H1 (cell line): ENCODE measurements around the gene TMEM272. TPM values are rescaled to one million over a fixed set of nuclear protein-coding genes. Genes with fewer than 3 reads are reported as not detected.

ENCODE experiments used
- CTCF ChIA-PET: fragments of 300-600 bp; sonication (Branson Sonifier 250); formaldehyde crosslinking; loops from one replicate; lab custom pipeline; 2021; ENCODE audit not compliant: partially characterized antibody; lab: Charles Lee
- POLR2A ChIA-PET: fragments of 300-600 bp; sonication (Branson Sonifier 250); formaldehyde crosslinking; loops from one replicate; lab custom pipeline; 2021; ENCODE audit warnings: inconsistent platforms; ENCODE audit not compliant: partially characterized antibody; lab: Charles Lee
- DNase-seq, 2 experiments: peaks; one replicate each; pipeline versions ENCODE4 v3.0.0 to v3.0.0-alpha.2; 2010 to 2022; ENCODE audit warnings: low spot score in 2 of 2, low read depth in 1 of 2, mixed read lengths in 1 of 2
- FAIRE-seq: peaks from 2 replicates; lab custom pipeline; 2011; peaks lifted over from hg19 to GRCh38; lab: Jason Lieb, UNC
- H2AFZ ChIP-seq: 2 replicates; pipeline ENCODE4 v1.8.1; 2012; ENCODE audit warnings: low read length, inconsistent platforms
- H2AK5ac ChIP-seq: 2 replicates; pipeline ENCODE4 v1.6.1; 2013; ENCODE audit warnings: low read depth, low read length
- H2BK120ac ChIP-seq: replicated peaks from 2 replicates; pipeline ENCODE3; 2013; ENCODE audit warnings: low read depth, low read length, inconsistent platforms
- H2BK12ac ChIP-seq: 2 replicates; pipeline ENCODE4 v1.6.1; 2013; ENCODE audit warnings: low read depth, low read length
- H2BK15ac ChIP-seq: 2 replicates; pipeline ENCODE4 v1.6.1; 2013; ENCODE audit warnings: low read length
- H2BK20ac ChIP-seq: 2 replicates; pipeline ENCODE4 v1.6.1; 2013; ENCODE audit warnings: low read length
- H2BK5ac ChIP-seq: 2 replicates; pipeline ENCODE4 v1.6.1; 2013; ENCODE audit warnings: low read depth, low read length
- H3K14ac ChIP-seq: 2 replicates; pipeline ENCODE4 v1.6.1; 2013; ENCODE audit warnings: inconsistent platforms; ENCODE audit not compliant: insufficient read length
- H3K18ac ChIP-seq: 2 replicates; pipeline ENCODE4 v1.6.1; 2013; ENCODE audit warnings: low read length; ENCODE audit errors: extremely low read depth
- H3K23ac ChIP-seq: 2 replicates; pipeline ENCODE4 v1.6.1; 2013; ENCODE audit warnings: inconsistent platforms; ENCODE audit not compliant: insufficient read length
- H3K23me2 ChIP-seq: 2 replicates; pipeline ENCODE4 v1.6.1; 2013; ENCODE audit warnings: low read depth, low read length
- H3K27ac ChIP-seq: 2 replicates; pipeline ENCODE4 v1.6.1; 2011; ENCODE audit warnings: low read depth, low read length, inconsistent platforms
- H3K27me3 ChIP-seq, 4 experiments: replicated peaks in 1 of 4; 1 replicate in 1 of 4; 2 replicates in 3 of 4; pipeline versions ENCODE4 v1.6.1 to v1.8.1; 2011 to 2013; ENCODE audit warnings: low read length in 3 of 4, mild to moderate bottlenecking in 3 of 4, inconsistent platforms in 2 of 4, mixed read lengths in 2 of 4, moderate library complexity in 1 of 4; ENCODE audit not compliant: control insufficient read depth in 3 of 4, insufficient read depth in 3 of 4; ENCODE audit errors: extremely low read depth in 1 of 4
- H3K36me3 ChIP-seq, 4 experiments: 2 replicates each; pipeline versions ENCODE4 v1.6.1 to v1.8.1; 2011 to 2013; ENCODE audit warnings: mild to moderate bottlenecking in 4 of 4, low read length in 3 of 4, moderate library complexity in 2 of 4, control low read depth in 1 of 4, inconsistent platforms in 1 of 4; ENCODE audit not compliant: insufficient read depth in 4 of 4, control insufficient read depth in 2 of 4
- H3K4ac ChIP-seq: replicated peaks from 2 replicates; pipeline ENCODE3; 2013; ENCODE audit warnings: low read length, low read depth, mixed read lengths, inconsistent platforms; ENCODE audit not compliant: insufficient read length
- H3K4me1 ChIP-seq, 4 experiments: replicated peaks in 1 of 4; 1 replicate in 1 of 4; 2 replicates in 3 of 4; pipeline versions ENCODE4 v1.6.1 to v1.8.1; 2011 to 2013; ENCODE audit warnings: low read length in 3 of 4, inconsistent platforms in 2 of 4, mixed read lengths in 1 of 4; ENCODE audit not compliant: insufficient read depth in 4 of 4, control insufficient read depth in 3 of 4
- H3K4me2 ChIP-seq, 2 experiments: 2 replicates each; pipeline versions ENCODE4 v1.6.1 to v1.8.1; 2011 to 2013; ENCODE audit warnings: low read depth in 2 of 2, low read length in 2 of 2, control low read depth in 1 of 2, inconsistent platforms in 1 of 2, mild to moderate bottlenecking in 1 of 2; ENCODE audit not compliant: insufficient read depth in 1 of 2
- H3K4me3 ChIP-seq, 4 experiments: fragments of 200-600, 300-600 bp in 1 of 4; sonication (generic), shearing (Covaris generic), sonication (Bioruptor Twin) in 1 of 4; 2 replicates each; pipeline versions ENCODE4 v1.5.1 to v1.8.1; 2011 to 2016; ENCODE audit warnings: low read length in 4 of 4, low read depth in 3 of 4, control low read depth in 2 of 4, inconsistent platforms in 2 of 4, mild to moderate bottlenecking in 2 of 4, mixed read lengths in 1 of 4, moderate library complexity in 1 of 4; ENCODE audit not compliant: insufficient read depth in 2 of 4; ENCODE audit errors: extremely low read depth in 1 of 4
- H3K56ac ChIP-seq: replicated peaks from 2 replicates; pipeline ENCODE3; 2013; ENCODE audit warnings: low read depth, mild to moderate bottlenecking, mixed read lengths, low read length, inconsistent platforms; ENCODE audit not compliant: insufficient read length
- H3K79me1 ChIP-seq: 2 replicates; pipeline ENCODE4 v1.6.1; 2013; ENCODE audit warnings: low read depth, low read length, control low read depth
- H3K79me2 ChIP-seq, 2 experiments: 2 replicates each; pipeline versions ENCODE4 v1.6.1 to v1.8.1; 2012 to 2013; ENCODE audit warnings: low read length in 2 of 2, mild to moderate bottlenecking in 2 of 2, inconsistent platforms in 1 of 2; ENCODE audit not compliant: insufficient read depth in 2 of 2, control insufficient read depth in 1 of 2
- H3K9ac ChIP-seq, 4 experiments: replicated peaks in 1 of 4; 1 replicate in 1 of 4; 2 replicates in 3 of 4; pipeline versions ENCODE4 v1.6.1 to v1.8.1; 2011 to 2013; ENCODE audit warnings: low read depth in 3 of 4, low read length in 3 of 4, control low read depth in 2 of 4, mild to moderate bottlenecking in 2 of 4, moderate library complexity in 2 of 4, inconsistent platforms in 1 of 4; ENCODE audit errors: extremely low read depth in 1 of 4
- H3K9me3 ChIP-seq, 2 experiments: 2 replicates each; pipeline versions ENCODE4 v1.6.1 to v1.8.1; 2012 to 2013; ENCODE audit warnings: mild to moderate bottlenecking in 2 of 2, moderate library complexity in 2 of 2, control low read depth in 1 of 2, inconsistent platforms in 1 of 2, low read depth in 1 of 2, low read length in 1 of 2, mixed read lengths in 1 of 2; ENCODE audit not compliant: insufficient read depth in 2 of 2
- H4K20me1 ChIP-seq, 2 experiments: replicated peaks in 1 of 2; 2 replicates each; pipeline versions ENCODE3 to v1.8.1; 2011 to 2013; ENCODE audit warnings: inconsistent platforms in 2 of 2, low read length in 2 of 2, mild to moderate bottlenecking in 1 of 2; ENCODE audit not compliant: insufficient read depth in 2 of 2, control insufficient read depth in 1 of 2
- H4K5ac ChIP-seq: 2 replicates; pipeline ENCODE4 v1.6.1; 2013; ENCODE audit warnings: low read length, low read depth, mixed read lengths, inconsistent platforms; ENCODE audit not compliant: insufficient read length
- H4K8ac ChIP-seq: 2 replicates; pipeline ENCODE4 v1.8.0; 2013; ENCODE audit warnings: mild to moderate bottlenecking, moderate library complexity, low read length, inconsistent platforms; ENCODE audit not compliant: insufficient read depth; ENCODE audit errors: extremely low read depth
- H4K91ac ChIP-seq: replicated peaks from 2 replicates; pipeline ENCODE3; 2013; ENCODE audit warnings: low read length, mixed read lengths, inconsistent platforms; ENCODE audit not compliant: insufficient read length
- KDM1A ChIP-seq: fragments of 200-600, 300-600 bp; sonication (generic); IDR thresholded peaks from 2 replicates; pipeline ENCODE4 v1.7.1; 2016; ENCODE audit warnings: mild to moderate bottlenecking, low read length, borderline replicate concordance
- POLR2A ChIP-seq, 2 experiments: IDR thresholded peaks; 1 replicate in 1 of 2; 2 replicates in 1 of 2; pipeline ENCODE4 v1.6.1; 2011; ENCODE audit warnings: low read depth in 2 of 2, low read length in 2 of 2, mild to moderate bottlenecking in 2 of 2; ENCODE audit errors: control extremely low read depth in 1 of 2
- RXRA ChIP-seq: IDR thresholded peaks from 2 replicates; pipeline ENCODE4 v1.6.1; 2011; ENCODE audit warnings: low read depth, mild to moderate bottlenecking, low read length, moderate library complexity; ENCODE audit not compliant: insufficient read depth
- SAP30 ChIP-seq: fragments of 300-600 bp; sonication (generic); IDR thresholded peaks from 2 replicates; pipeline ENCODE4 v1.7.1; 2012; ENCODE audit warnings: low read length, moderate library complexity, mild to moderate bottlenecking, inconsistent platforms; ENCODE audit not compliant: insufficient read depth, insufficient replicate concordance
- WGBS, 2 experiments: shearing (Covaris generic) in 1 of 2; methylation state at CpG; one replicate each; pipeline versions ENCODE4 v1.1.6 to v1.1.7; 2013 to 2015; ENCODE audit warnings: low lambda C conversion rate in 2 of 2, mixed read lengths in 2 of 2, inconsistent platforms in 1 of 2, low coverage in 1 of 2, missing lambda C conversion rate in 1 of 2; ENCODE audit not compliant: insufficient replicate concordance in 2 of 2, insufficient coverage in 1 of 2, insufficient read length in 1 of 2; ENCODE audit errors: extremely low coverage in 1 of 2, missing lambda C conversion rate in 1 of 2; 5-methylcytosine and 5-hydroxymethylcytosine counted together
- polyA plus RNA-seq, 7 experiments: library from polyadenylated mRNA; depleted of rRNA in 3 of 7; stranded (reverse) in 5 of 7; unstranded in 2 of 7; fragments of >200 nt in 5 of 7; fragments of 200-250 nt in 2 of 7; gene quantifications; 1 replicate in 5 of 7; 2 replicates in 1 of 7; 4 replicates in 1 of 7; pipeline versions ENCODE4 v1.2.1 to v1.2.3, GENCODE V29; 2011 to 2013; ENCODE audit warnings: missing spikeins in 2 of 7, mixed read lengths in 2 of 7
- total RNA-seq: library from RNA; stranded (reverse); fragmentation: NEBNext Ultra II Directional; extraction: Animal tissue kit (Norgen Biotek cat#: 25700); gene quantifications from 2 replicates; pipeline ENCODE4 v1.2.1, GENCODE V29; 2021

TMEM272 gene
- total and polyA plus RNA-seq, 2 of the 8 experiments (the other 6 are each of a cell fraction or from before 2014, with no cell fraction given), result 0.05 TPM; not detected in 1

DNA sequence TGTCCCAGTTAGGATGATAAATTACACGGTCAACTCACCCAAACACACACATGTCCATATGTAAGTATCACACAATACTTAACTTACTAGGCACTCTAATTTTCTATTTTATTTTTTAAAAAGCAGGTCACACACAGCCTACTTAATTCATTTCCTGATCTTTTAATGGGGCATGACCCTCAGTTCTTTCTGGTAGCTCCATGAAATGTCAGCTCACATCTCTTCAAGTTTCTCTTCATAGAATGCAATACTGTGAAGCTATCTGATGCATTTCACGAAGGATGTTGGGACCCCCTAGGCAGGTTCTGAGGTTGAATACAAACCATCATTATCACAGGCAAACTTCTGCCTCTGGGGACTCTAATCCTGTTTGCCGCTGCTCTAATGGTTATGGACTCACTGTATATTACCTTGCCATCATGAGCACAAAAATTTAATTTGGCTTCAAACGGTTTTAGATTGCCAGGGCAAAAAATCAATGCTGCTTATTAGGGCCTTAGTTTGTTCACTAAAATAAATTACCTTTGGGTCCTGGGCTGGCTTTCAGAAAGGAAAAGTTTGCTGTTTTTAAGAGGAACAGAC, 24.9 kb downstream of the TMEM272 start:
- CTCF ChIA-PET, result interaction anchor here (1.1 to 11.2 kb wide), 8 partner anchors 7 to 76 kb away, joined by 4 to 98 read pairs (median 6); no protein-coding TSS in a partner anchor
- Histone ChIP-seq H3K79me1 (no peaks in the 10 kb centered on the region), H3K36me3 (no peaks in the 10 kb centered on the region), H3K79me2 (no peaks in the 10 kb centered on the region), H3K27me3 (peaks cover 0 to 3% (median 1%) of the 10 kb centered on the region in 4 experiments; a peak in 2 of 7 replicates), H4K5ac (no peak overlapping the region), H4K8ac (no peak overlapping the region)
- no peak for DNase-seq
- 84% methylated on average over 4 of the region's 4 CpGs; no CpG with 5 or more reads in 1 of the 2 experiments for WGBS, 2 experiments
- TF ChIP-seq RXRA, result no peak
- TF ChIP-seq POLR2A (IDR thresholded peaks at IDR 0.05; ENCODE audit: control extremely low read depth in 1 of 2, low read depth in 2 of 2, low read length in 2 of 2), result no peak
- no peak for TF ChIP-seq SAP30
- TF ChIP-seq KDM1A, result no peak
- TF ChIP-seq, all 59 proteins: peak for 0
- H4K20me1 ChIP-seq, result no peaks in the 10 kb centered on the region
- H2BK15ac ChIP-seq, result no peak overlapping the region; the same call in 1 of the 2 replicates
- no peak overlapping the region for H3K56ac ChIP-seq
- no peak overlapping the region for H3K4ac ChIP-seq
- no peak overlapping the region for H3K18ac ChIP-seq
- no peak overlapping the region for H2BK120ac ChIP-seq
- POLR2A ChIA-PET, result interaction anchor here (1.2 kb wide), 1 partner anchor 49 kb away, joined by 3 read pairs; no protein-coding TSS in a partner anchor
- no peak overlapping the region for H3K4me3 ChIP-seq
- H2BK20ac ChIP-seq, result 0 out of 2 replicates have a peak overlapping the region, but pooled peaks have one; percentile 49
- no peak overlapping the region for H2AFZ ChIP-seq
- H2BK12ac ChIP-seq, result no peak overlapping the region; the same call in 1 of the 2 replicates
- H3K4me1 ChIP-seq, result peaks cover 0 to 16% (median 7%) of the 10 kb centered on the region in 4 experiments; a peak in 5 of 7 replicates
- no peak overlapping the region for H4K91ac ChIP-seq
- no peak overlapping the region for H3K27ac ChIP-seq
- H3K23ac ChIP-seq, result no peak overlapping the region
- no peaks in the 10 kb centered on the region for H3K23me2 ChIP-seq
- no peaks in the 10 kb centered on the region for H3K9me3 ChIP-seq
- no peak overlapping the region for H2BK5ac ChIP-seq
- H2AK5ac ChIP-seq, result no peak overlapping the region
- no peak overlapping the region for H3K4me2 ChIP-seq
- H3K9ac ChIP-seq, result no peak overlapping the region
- H3K14ac ChIP-seq, result no peak overlapping the region
- no peak for FAIRE-seq
